C4-2B (cell line): ENCODE data around the gene GPR42.

Experiments used
- CTCF ChIP-seq: fragments of 450-650 bp; conservative IDR thresholded peaks from 2 replicates; pipeline ENCODE4 v1.5.1; 2017; ENCODE audit warnings: mild to moderate bottlenecking
- ZFX ChIP-seq: fragments of 450-650 bp; IDR thresholded peaks from 2 replicates; pipeline ENCODE4 v1.6.1; 2017

GRCh38 chr19:35352448-35353304, 18.2 kb upstream of the GPR42 start:
- TF ChIP-seq CTCF (peak; percentile 89), ZFX (no peak)
